ENCODE data around the gene ZNF513.
A peak's percentile ranks its signal among the peaks of the same experiment; 100 is the strongest.

The ZNF513 gene

GRCh38 chr2:27379836-27380625 lies 503 bp downstream of the ZNF513 start:
- TF ChIP-seq, protein P1, sequence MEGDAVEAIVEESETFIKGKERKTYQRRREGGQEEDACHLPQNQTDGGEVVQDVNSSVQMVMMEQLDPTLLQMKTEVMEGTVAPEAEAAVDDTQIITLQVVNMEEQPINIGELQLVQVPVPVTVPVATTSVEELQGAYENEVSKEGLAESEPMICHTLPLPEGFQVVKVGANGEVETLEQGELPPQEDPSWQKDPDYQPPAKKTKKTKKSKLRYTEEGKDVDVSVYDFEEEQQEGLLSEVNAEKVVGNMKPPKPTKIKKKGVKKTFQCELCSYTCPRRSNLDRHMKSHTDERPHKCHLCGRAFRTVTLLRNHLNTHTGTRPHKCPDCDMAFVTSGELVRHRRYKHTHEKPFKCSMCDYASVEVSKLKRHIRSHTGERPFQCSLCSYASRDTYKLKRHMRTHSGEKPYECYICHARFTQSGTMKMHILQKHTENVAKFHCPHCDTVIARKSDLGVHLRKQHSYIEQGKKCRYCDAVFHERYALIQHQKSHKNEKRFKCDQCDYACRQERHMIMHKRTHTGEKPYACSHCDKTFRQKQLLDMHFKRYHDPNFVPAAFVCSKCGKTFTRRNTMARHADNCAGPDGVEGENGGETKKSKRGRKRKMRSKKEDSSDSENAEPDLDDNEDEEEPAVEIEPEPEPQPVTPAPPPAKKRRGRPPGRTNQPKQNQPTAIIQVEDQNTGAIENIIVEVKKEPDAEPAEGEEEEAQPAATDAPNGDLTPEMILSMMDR (IDR thresholded peaks at IDR 0.05; ENCODE audit: low read depth, low read length), result no peak
- DNase-seq (ENCODE audit: extremely low read depth, low read depth), result no peak

DNA sequence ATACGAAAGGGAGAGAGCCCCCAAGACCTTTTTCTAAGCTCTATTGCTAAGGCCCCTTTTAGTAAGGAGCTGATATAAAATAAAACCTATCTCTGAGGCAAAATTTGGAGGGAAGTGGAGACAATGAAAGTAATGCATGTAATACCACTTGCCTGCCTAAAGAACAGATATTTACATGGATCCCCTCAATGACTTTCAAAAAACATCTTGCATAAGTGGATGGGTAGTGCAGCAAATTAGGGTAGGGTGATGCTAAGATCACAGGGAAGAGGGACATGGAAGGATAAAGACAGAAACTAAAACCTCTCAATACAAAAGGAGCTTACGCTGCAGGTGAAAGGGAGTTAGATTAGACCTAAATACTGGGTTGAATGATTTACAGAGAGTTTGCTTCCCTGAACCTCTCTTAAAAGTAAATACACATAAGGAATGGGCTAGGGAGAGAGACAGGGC lies 1.1 kb downstream of the ZNF513 start:
- DNase-seq (ENCODE audit: extremely low read depth, low read depth), result no peak
- TF ChIP-seq, protein P1 (IDR thresholded peaks at IDR 0.05; ENCODE audit: low read depth, low read length), result no peak

DNA sequence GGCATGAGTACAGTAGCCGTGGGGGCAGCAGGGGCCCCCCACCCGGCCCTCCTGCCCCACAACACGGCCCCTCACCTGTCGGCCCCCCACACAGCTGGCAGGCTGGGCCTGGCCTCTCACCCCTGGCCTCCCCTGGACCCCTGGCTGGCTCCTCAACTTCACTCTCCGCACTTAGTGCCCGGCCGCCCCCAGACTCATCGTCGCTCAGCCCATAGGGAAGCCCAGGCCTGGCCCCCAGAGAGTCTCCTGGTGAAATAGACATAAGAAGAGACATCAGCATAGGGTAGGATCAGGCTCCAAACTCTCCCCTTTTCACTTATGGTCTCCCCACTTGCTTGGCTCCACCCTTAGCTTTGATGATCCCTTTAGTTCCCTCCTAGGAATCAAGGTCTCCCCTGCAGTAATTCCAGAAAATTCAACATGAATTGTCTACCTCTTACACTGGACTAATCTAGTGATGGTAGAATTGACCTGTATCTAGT lies 1.7 kb downstream of the ZNF513 start:
- TF ChIP-seq, protein P1 (IDR thresholded peaks at IDR 0.05; ENCODE audit: low read depth, low read length), result no peak
- no peak for DNase-seq (ENCODE audit: extremely low read depth, low read depth)

GRCh38 chr2:27378096-27378808 lies 2.3 kb downstream of the ZNF513 start:
- TF ChIP-seq, protein P1 (IDR thresholded peaks at IDR 0.05; ENCODE audit: low read depth, low read length), result peak; percentile 21; the same call in 1 of the 2 replicates
- DNase-seq (ENCODE audit: extremely low read depth, low read depth), result no peak

DNA sequence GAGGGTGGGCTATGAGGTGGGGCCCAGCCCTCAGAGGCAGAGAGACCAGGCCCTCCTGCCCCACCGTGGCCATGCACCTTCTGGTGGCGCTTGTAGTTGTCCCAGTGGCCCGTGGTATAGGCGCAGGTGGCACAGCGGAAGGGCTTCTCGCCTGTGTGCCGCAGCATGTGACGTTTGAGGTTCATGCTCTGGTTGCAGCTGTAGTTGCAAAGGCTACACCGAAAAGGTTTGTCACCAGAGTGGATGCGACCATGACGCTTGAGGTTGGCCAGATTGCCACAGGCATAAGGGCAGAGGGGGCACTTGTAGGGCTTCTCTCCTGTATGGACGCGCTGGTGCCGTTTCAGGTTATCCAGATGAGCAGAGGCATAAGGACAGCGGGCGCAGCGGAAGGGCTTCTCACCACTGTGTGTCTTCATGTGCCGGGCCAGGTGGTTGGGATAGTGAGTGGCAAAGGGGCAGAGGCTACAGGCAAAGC lies 2.9 kb downstream of the ZNF513 start:
- DNase-seq (ENCODE audit: extremely low read depth, low read depth), result no peak
- TF ChIP-seq, protein P1 (IDR thresholded peaks at IDR 0.05; ENCODE audit: low read depth, low read length), result no peak

- TF ChIP-seq, protein P1 (IDR thresholded peaks at IDR 0.05; ENCODE audit: low read depth, low read length), result no peak
These were observed 3.5 kb downstream of the ZNF513 start for GRCh38 chr2:27376866-27377617.

More at GRCh38 chr2:27376866-27377617, 3.5 kb downstream of the ZNF513 start:
- DNase-seq (ENCODE audit: extremely low read depth, low read depth), result no peak

Measured in AG09319 (cell line).